Stimulated activated naive CD4-positive, alpha-beta T cell treated with Interleukin-2 at 50 U/mL for 16 hours (primary cell): ENCODE measurements around the gene GALM.
"Not testable (repeated sequence)": the region's sequence is repeated elsewhere in the genome, so short reads cannot be mapped to it uniquely, and the experiment has no call there.

ENCODE experiments used
- DNase-seq: peaks from one replicate; lab custom pipeline; 2025; lab: John Stamatoyannopoulos, UW

GALM gene

DNA sequence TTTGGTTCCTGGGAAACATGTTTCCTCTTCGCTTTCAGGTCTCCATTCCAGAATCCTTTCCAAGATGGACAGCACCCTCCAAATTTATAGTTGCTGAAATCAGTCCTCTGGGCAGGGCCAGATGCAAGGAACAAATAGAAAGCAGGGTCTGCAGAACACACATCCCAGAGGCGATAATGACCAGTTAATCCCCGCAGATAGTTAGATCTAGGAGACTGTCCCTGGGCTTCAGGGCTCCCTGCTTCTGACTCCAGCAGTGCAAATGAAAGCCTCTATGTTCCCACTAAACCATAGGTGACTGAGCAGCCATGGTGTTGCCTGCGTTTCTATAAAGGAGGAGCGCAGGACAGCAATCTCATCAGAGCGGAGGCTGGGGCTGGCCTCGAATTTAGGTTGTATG lies 46.5 kb downstream of the GALM start:
- DNase-seq, result no peak

DNA sequence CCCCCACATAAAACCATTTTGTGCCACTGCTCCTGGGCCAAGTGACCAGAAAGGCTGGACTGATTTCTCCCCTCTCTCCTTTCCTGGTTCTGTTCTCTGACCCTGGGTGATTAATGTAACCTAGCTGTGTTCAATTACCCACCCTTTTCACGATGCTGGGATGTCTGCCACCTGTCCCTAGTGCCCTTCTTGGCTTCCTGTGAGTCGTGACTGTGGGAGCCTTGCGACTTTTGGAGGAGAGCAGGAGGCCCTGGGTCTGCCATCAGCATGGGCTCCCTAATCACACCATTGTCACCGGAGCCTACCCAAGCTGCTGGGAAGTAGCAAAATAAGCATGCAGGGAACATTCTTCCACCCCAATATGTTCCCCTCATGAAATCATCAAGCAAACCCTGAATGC lies 47.0 kb downstream of the GALM start:
- no peak for DNase-seq

DNA sequence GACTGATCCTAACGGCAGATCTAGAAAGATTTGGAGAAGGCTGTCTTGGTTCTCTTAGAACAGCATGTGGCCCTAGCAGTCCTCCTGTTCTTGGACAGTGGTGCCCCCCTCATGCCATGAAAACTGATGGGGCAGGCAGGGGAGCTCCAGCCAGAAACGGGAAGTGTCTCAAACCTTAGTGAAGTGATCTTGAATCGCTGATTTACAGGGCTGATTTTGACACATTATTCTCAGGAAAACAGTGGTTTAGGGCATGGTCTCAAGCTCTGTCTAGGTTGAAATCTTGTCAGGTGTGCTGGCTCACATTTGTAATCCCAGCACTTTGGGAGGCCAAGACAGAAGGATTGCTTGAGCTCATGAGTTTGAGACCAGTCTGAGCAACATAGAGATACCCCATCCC lies 47.4 kb downstream of the GALM start:
- DNase-seq, result no peak

DNA sequence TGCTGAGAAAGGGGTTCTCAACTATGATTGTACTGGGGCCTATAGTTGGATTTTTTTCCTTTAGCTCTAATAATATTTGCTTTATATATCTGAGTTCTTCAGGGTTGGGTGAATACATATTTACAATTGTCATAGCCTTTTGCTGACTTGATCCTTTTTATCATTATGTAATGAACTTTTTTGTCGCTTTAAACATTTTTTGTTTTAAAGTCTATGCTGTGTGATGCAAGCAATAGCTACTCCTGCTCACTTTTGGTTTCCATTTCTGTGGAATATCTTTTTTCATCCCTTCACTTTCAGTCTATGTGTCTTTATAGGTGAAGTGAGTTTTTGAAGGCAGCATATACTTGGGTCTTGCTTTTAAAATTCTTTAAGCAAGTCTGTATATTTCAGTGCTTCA lies 49.0 kb downstream of the GALM start:
- not testable (repeated sequence) for DNase-seq

DNA sequence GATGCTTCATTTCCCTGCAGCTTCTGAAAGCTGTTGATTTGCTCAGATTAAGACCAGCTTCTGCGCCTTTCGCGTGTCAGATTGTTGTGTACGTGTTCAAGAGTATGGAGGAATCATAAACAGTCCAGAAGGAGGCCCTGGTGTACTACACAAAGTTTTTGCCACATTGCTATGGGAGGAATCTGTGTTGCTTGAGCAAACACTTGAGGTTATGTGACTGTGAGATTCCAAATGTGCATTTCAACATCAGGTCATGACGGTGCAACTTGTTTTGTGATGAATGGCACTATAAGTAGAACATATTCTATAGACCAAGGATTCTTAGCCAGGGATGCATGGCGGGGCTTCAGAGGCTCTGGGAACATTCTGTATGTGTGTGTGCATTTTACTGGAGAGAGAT lies 50.3 kb downstream of the GALM start:
- no peak for DNase-seq

DNA sequence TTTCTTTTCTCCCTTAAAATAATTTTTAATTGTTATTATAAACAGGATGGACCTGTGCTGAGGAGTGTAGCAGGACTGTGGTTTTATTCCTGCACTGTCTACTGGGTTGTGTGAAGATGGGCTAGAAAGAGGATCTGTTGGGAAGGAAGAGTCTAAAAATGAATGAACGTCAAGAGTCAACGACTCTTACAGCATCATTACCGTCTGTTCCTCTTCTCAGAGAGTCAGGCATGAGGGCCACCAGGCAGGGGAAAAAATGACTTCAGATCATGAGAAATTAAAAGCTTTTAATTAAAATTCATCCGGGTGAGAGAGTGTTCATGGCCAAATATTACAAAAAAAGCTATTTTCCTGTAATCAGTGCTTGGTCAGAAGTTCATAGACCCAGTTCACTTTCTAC lies 52.7 kb downstream of the GALM start:
- no peak for DNase-seq

DNA sequence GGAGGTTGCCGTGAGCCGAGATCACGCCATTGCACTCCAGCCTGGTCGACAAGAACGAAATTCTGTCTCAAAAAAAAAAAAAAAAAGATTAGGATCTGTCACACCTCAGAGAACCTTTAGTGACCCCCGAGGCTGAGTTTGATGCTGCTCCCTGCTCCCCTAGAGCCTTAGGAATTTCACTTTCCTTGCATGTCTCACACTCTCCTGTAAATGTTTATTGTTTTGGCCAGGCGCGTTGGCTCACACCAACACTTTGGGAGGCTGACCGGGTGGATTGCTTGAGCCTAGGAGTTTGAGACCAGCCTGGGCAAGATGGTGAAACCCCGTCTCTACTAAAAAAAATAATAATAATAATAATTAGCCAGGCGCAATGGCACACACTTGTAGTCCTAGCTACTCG lies 53.8 kb downstream of the GALM start:
- DNase-seq, result no peak

DNA sequence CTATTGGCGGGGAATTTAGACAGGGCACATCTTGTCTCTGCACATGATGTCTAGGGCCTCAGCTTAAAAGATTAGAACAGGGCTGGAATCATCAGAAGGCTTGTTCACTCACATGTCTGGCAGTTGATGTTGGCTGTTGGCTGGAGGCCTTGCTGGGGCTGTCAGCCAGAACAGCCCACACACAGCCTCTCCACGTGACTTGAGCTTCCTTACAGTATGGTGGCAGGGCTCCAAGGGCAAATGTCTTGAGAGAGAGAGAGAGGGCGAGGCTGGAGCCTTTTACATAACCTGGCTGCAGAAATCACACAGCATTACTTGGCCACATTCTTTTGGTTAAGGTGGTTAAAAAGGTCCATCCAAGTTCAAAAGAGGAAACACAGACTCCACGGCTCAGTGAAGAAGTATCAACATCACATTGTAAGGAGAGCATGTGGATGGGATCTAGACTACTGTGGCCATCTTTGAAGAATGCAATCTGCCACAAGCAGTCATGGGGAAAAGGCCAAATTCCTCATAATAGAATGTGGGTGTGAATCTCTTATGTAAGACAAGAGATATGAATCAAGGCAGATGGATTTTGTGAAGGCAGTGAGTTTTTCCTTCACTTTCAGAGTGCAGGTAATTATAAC lies 54.8 kb downstream of the GALM start:
- no peak for DNase-seq

DNA sequence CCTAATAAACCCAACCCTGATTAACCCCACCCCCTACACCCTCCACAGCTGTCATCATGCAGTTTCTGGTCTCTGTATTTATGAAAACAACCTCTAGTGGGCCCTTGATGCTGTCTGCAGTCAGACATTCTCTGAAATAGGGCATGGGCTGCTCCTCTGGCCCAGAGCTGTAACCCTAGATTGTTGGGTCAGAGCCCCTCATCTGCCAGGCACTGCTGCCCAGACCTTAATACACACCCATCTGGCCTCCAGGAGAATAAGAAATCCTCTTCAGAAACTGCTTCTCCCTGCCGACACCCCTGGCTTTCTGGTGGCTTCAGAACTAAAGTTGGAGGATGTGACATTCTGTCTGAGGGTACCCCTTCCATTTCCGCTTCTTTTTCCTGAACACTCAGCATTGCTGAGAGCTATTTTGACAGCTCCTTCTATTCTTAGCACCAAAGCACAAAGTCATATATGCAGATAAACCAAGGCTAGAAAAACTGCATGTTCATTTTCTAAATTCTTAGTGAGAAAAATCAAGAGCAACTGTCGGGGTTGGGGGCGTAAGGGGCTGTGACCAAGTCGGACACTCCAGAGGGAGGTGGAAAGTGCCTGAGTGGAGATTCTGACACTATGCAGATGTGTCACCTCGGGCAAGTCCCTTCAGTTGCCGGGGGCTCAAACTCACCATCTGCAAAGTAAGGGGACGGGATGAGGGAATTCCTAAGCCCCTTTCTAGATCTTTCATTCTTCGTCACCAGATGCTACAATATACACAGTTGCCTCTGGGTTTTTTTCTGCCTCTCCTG lies 56.6 kb downstream of the GALM start:
- peak; percentile 79 for DNase-seq

DNA sequence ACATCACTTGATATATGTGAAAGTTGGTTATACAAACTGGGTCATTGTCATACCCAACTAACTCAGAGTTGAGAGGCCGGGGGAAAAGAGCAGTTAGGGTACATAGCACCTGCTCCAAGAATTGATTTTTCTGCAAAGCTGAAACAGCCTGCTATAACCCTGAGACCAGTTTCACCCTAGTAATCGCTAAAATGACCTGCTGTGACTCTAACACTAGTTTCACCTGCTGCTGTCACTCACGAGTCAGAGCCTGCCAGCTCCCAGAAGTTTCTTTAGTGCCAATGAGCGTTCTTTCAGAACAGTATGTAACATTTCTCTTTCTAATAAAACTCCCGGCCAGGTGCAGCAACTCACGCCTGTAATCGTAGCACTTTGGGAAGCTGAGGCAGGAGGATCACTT lies 57.3 kb downstream of the GALM start:
- peak; percentile 23 for DNase-seq

DNA sequence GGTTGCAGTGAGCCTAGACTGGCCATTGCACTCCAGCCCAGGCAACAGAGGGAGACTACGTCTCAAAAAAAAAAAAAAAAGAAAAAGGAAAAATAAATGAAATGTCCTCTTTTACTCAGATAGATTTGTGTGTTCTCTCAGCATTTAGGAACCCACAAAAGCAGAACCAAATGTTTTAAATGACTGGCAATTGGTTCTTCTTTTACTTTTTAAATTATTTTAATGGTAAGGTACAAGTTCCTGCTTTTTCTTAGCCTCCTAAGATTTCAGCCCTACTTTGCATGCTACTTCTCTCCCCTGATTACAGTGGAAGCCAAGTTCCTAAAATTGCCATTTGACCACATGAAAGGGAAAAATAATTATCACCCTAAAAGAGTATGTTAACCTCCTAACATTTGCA lies 61.7 kb downstream of the GALM start:
- DNase-seq, result no peak

DNA sequence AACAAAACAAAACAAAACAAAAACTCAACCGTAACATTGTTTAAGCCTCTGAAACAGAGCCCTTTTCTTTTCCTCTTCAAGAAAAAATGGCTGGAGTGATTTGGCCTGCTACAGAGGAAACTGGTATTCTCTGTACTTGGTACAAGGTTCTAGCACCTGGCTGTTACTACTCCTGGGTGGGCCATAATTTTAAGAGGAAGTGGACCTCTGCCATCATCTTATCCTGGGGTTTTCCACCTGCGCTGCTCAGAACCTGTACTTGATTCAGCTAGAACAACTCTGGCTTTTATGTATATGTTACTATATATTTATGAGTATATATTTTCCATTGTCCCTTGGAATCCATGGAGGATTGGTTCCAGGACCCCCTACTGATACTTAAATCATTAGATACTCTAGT lies 62.8 kb downstream of the GALM start:
- no peak for DNase-seq

DNA sequence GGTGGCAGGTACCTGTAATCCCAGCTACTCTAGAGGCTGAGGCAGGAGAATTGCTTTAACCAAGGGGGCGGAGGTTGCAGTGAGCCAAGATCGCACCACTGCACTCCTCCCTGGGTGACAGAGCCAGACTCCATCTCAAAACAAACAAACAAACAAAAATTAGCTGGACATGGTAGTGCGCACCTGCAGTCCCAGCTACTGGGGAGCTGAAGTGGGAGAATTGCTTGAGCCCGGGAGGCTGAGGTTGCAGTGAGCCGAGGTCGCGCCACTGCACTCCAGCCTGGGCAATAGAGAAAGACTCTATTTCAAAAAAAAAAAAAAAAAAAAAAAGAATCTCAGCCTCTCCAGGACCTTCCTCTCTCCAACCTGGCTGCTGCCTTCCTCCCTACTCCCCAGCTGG lies 65.2 kb downstream of the GALM start:
- no peak for DNase-seq

DNA sequence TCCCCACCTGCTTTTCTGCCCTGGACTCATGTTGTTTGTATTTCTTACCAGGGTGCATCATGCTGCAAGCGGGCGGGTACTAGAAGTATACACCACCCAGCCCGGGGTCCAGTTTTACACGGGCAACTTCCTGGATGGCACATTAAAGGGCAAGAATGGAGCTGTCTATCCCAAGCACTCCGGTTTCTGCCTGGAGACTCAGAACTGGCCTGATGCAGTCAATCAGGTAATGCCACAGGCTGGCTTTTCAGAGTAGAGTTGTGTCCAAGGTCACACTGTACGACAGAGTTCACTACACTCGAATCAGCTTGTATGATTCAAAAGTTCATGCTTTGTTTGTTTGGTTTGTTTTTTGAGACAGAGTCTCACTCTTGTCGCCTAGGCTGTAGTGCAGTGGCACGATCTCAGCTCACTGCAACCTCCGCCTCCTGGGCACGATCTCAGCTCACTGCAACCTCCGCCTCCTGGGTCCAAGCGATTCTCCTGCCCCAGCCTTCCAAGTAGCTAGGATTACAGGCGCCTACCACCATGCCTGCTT lies 65.8 kb downstream of the GALM start:
- DNase-seq, result no peak

DNA sequence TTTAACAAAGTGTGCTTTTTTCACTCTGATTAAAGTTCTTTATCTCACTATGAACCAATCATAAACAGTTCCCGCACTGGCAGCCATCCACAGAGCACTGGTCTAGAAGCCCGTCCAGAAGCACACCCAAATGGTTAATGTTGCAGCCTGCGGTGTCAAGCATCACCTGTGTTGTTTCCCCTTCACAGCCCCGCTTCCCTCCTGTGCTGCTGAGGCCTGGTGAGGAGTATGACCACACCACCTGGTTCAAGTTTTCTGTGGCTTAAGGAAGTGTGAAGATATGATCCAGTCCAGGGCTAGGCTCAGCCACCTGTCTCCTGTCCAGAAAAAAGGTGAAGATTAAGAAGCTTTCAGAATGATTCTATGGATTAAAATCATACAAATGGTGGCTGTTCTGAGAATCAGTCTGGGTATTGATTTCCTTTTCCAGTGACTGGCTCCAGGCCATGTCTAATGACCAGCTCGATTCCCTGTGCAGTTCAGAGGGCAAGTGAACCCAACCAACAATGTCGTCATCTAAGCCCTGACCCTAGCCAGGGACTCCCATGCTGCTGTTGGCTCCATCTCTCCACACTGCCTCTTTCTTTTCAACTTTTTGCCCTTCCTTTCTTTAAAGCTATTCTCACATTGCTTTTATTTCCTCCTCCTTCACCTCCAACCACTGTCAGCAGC lies 67.5 kb downstream of the GALM start:
- no peak for DNase-seq

DNA sequence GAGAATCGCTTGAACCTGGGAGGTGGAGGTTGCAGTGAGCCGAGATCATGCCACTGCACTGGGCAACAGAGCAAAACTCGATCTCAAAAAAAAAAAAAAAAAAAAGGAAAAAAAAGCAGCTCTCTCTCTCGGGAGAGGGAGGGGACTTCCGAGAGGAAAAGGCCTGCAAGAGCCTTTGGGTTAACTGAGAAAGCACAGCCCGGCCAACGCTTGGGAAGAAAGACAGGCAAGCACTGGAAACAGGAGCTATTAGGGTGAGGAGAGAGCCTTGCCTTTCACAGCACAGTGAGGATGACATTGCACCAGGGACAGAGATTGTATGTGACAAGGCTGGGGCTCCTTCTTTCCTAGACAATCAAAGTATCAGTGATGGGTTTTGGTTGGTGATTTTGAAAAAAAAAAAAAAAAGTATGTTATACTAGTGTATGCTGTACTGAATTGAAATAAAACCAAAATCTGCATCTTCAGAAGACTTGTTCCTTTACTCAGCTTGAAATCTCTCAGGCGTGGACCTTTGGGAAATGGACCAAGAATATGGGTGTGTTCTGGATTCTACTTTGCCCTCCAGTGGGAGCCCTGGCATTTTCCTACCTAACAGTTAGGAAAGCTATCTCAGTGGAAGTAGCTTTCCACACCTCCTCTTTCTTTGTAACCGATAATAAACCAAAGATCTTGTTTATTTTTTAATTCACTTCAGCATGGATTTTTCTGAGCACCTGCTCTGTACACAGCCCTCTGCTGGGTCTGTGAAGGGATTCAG lies 68.6 kb downstream of the GALM start:
- no peak for DNase-seq

DNA sequence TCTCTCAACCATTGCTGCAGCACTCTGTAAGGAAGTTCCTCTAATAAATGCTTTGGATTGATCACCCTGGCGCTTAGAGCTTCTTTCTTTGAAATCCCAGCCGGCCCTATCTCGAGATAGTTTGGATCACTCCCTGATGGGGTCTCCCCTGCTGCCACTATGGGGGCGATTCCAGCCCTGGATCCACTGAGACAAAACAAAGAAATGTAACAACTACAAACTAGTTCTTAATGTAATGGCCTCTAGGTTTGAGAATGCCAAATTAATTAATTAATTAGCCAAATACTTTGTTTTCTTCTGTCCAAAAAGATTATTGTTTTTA lies 70.0 kb downstream of the GALM start:
- no peak for DNase-seq

DNA sequence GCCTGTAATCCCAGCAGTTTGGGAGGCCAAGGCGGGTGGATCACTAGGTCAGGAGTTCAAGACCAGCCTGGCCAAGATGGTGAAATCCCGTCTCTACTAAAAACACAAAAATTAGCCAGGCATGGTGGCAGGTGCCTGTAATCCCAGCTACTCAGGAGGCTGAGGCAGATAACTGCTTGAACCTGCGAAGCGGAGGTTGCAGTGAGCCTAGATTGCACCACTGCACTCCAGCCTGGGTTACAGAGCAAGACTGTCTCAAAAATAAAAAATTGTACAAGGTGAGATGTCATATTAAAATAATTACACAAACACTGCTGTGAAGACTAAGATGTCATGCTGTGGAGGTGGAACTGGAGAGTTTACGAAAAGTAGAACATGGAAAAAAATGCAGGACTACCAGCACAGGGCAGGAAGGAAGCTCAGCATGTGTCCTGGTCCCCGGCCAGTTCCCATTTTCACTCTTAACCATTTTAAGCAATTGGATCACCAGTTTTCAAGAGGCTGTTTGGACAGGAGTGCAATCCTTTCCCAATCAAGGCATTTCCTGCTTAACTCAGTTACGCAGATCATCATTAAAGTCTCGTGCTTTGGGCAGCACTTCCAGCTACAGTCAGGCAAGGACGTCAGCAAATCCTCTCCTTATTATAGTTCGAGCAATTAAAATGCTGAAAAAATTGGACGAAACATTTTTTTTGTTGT lies 71.2 kb downstream of the GALM start:
- not testable (repeated sequence) for DNase-seq

DNA sequence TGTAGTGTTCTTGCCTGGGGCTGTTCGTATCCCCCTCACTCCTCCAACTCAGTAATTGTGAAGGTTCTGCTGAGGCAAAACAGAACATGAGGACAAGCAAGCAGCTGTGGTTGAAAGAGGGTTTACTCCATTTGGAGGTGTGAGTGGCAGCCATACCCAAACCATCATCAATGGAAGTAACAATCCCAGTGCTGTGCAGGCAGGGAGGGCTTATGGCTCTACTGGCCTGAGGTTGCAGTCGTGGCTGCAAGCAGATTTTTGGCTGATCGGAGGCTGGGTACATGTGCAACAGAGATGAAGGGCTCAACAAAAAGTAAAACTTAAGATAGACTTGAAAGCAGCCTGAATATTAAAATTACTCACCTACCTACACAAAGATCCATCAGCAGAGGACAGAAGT lies 72.0 kb downstream of the GALM start:
- no peak for DNase-seq

DNA sequence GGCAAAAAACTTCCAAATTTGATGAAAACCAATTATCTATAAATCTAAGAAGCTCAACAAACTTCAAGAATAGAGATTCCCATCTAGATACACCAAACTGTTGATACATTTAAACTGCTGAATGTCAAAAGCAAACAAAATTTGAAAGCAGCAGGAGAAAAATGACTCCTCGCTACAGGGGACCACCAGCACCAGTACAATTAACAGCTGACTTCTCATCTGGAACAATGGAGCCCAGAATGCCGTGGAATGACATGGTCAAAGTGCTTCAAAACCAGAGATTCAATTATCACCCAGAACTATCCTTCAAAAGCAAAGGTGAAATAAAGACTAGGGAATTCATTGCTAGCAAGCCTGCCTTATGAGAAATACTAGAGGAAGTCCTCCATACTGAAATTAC lies 73.6 kb downstream of the GALM start:
- no peak for DNase-seq

DNA sequence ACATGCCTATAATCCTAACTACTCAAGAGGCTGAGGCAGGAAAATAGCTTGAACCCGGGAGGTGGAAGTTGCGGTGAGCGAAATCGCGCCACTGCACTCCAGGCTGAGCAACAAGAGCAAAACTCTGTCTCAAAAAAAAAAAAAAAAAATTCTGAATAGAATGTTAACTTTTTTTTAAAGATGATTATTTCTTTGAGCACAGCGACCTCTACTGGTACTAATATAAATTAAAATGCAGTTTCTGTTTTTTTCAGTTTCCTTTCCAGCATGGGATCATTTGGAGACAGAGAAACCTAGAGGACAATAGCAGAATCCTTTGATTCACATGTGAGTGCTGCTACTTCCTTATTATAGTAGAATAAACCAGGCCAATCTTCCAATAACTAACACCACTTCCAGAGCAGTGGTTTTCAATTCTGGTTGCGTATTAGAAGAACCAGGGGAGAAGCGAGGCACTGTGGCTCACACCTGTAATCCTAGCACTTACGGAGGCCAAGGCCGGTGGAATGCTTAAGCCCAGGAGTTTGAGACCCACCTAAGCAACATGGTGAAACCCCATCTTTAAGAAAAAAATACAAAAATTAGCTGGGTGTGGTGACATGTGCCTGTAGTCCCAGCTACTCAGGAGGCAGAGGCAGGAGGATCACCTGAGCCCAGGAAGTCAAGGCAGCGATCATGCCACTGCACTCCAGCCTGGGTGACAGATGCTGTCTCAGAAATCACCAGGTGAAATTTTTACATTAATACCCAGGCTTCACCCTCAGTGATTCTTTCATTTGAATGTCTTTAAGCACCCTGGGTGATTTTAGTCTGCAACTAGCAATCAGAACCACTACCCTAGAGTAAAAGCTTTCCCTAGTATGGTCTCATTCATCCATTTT lies 75.2 kb downstream of the GALM start:
- DNase-seq, result no peak
